Hepatocyte (in vitro differentiated cells): Measurements from ENCODE around the gene MRPL36. TPM values are rescaled to one million over a fixed set of nuclear protein-coding genes. Genes with fewer than 3 reads are reported as not detected.

Experiments
- DNase-seq: peaks from one replicate; pipeline ENCODE4 v3.0.0-alpha.2; 2016; ENCODE audit warnings: low spot score
- H2AFZ ChIP-seq: fragments of 200-600 bp; sonication (generic); 2 replicates; pipeline ENCODE4 v1.6.0; 2016; ENCODE audit warnings: antibody characterized with exemption, mild to moderate bottlenecking
- H3K27ac ChIP-seq: fragments of 200-600 bp; sonication (generic); 2 replicates; pipeline ENCODE4 v1.5.1; 2016; ENCODE audit warnings: mild to moderate bottlenecking
- H3K27me3 ChIP-seq: fragments of 200-600 bp; sonication (generic); 2 replicates; pipeline ENCODE4 v1.6.1; 2016
- H3K36me3 ChIP-seq: fragments of 200-600 bp; sonication (generic); replicated peaks from 2 replicates; pipeline ENCODE4 v1.5.1; 2016; ENCODE audit warnings: low read depth; ENCODE audit not compliant: insufficient read depth
- H3K4me1 ChIP-seq: fragments of 200-600 bp; sonication (generic); 2 replicates; pipeline ENCODE4 v1.5.1; 2016; ENCODE audit warnings: mild to moderate bottlenecking, moderate library complexity; ENCODE audit not compliant: insufficient read depth
- H3K4me2 ChIP-seq: fragments of 200-600 bp; sonication (generic); 2 replicates; pipeline ENCODE4 v1.6.0; 2016
- H3K4me3 ChIP-seq: fragments of 200-600 bp; sonication (generic); 2 replicates; pipeline ENCODE4 v1.5.1; 2016; ENCODE audit warnings: mild to moderate bottlenecking
- H3K79me2 ChIP-seq: fragments of 200-600 bp; sonication (generic); 2 replicates; pipeline ENCODE4 v1.6.0; 2017; ENCODE audit warnings: mild to moderate bottlenecking
- H3K9me2 ChIP-seq: fragments of 200-600 bp; sonication (generic); replicated peaks from 2 replicates; pipeline ENCODE4 v1.6.0; 2017; ENCODE audit warnings: mild to moderate bottlenecking; ENCODE audit not compliant: insufficient read depth
- H3K9me3 ChIP-seq: fragments of 200-600 bp; sonication (generic); 2 replicates; pipeline ENCODE4 v1.5.1; 2016; ENCODE audit warnings: low read depth, mild to moderate bottlenecking
- H4K20me1 ChIP-seq: fragments of 200-600 bp; sonication (generic); 2 replicates; pipeline ENCODE4 v1.6.0; 2016; ENCODE audit warnings: mild to moderate bottlenecking; ENCODE audit not compliant: insufficient read depth, poor library complexity, severe bottlenecking
- EZH2 ChIP-seq: fragments of 200-600 bp; sonication (generic); IDR thresholded peaks from 2 replicates; pipeline ENCODE4 v1.6.1; 2016; ENCODE audit warnings: antibody characterized with exemption, mild to moderate bottlenecking, borderline replicate concordance
- EZH2phosphoT487 ChIP-seq: fragments of 200-600 bp; sonication (generic); IDR thresholded peaks from one replicate; pipeline ENCODE4 v1.6.1; 2018; ENCODE audit warnings: antibody characterized with exemption, mild to moderate bottlenecking, low read depth, moderate library complexity; ENCODE audit not compliant: unreplicated experiment, severe bottlenecking
- WGBS: methylation state at CpG from one replicate; pipeline ENCODE4 v1.1.6; 2016; ENCODE audit warnings: low lambda C conversion rate; ENCODE audit errors: missing lambda C conversion rate; 5-methylcytosine and 5-hydroxymethylcytosine counted together
- polyA plus RNA-seq: library from polyadenylated mRNA; unstranded; fragments of >200 nt; fragmentation: Nextera tagmentation; extraction: Ambion mirVana; gene quantifications from 2 replicates; pipeline ENCODE4 v1.2.1, GENCODE V29; 2016
- total RNA-seq: library from RNA; depleted of rRNA; stranded (reverse); fragments of >200 nt; gene quantifications from 2 replicates; pipeline ENCODE4 v1.2.3, GENCODE V29; 2014
- TF ChIP-seq, protein P1 (sequence below): fragments of 200-600 bp; sonication (generic); IDR thresholded peaks from 2 replicates; pipeline ENCODE4 v1.5.1; 2016; ENCODE audit warnings: antibody characterized with exemption, mild to moderate bottlenecking; ENCODE audit not compliant: poor library complexity

Gene MRPL36
- total and polyA plus RNA-seq, 2 experiments from 2014 or later, result 25.6 to 107 TPM

GRCh38 chr5:1782385-1783215 lies 17.0 kb downstream of the MRPL36 start:
- no peaks in the 10 kb centered on the region for H3K27me3 ChIP-seq
- H3K27ac ChIP-seq, result no peak overlapping the region
- H3K4me2 ChIP-seq, result no peak overlapping the region
- H3K9me3 ChIP-seq, result no peaks in the 10 kb centered on the region
- TF ChIP-seq, protein P1, sequence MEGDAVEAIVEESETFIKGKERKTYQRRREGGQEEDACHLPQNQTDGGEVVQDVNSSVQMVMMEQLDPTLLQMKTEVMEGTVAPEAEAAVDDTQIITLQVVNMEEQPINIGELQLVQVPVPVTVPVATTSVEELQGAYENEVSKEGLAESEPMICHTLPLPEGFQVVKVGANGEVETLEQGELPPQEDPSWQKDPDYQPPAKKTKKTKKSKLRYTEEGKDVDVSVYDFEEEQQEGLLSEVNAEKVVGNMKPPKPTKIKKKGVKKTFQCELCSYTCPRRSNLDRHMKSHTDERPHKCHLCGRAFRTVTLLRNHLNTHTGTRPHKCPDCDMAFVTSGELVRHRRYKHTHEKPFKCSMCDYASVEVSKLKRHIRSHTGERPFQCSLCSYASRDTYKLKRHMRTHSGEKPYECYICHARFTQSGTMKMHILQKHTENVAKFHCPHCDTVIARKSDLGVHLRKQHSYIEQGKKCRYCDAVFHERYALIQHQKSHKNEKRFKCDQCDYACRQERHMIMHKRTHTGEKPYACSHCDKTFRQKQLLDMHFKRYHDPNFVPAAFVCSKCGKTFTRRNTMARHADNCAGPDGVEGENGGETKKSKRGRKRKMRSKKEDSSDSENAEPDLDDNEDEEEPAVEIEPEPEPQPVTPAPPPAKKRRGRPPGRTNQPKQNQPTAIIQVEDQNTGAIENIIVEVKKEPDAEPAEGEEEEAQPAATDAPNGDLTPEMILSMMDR, result no peak
- TF ChIP-seq EZH2phosphoT487, result no peak
- TF ChIP-seq EZH2, result no peak
- no peaks in the 10 kb centered on the region for H3K4me1 ChIP-seq
- H3K36me3 ChIP-seq, result no peaks in the 10 kb centered on the region
- whole genome bisulfite sequencing, result 82% methylated on average over 14 of the region's 14 CpGs
- no peaks in the 10 kb centered on the region for H4K20me1 ChIP-seq
- no peaks in the 10 kb centered on the region for H3K9me2 ChIP-seq
- H3K79me2 ChIP-seq, result no peaks in the 10 kb centered on the region
- DNase-seq, result no peak
- no peak overlapping the region for H3K4me3 ChIP-seq
- H2AFZ ChIP-seq, result no peak overlapping the region

GRCh38 chr5:1781726-1782384 lies 17.8 kb downstream of the MRPL36 start:
- no peaks in the 10 kb centered on the region for H3K36me3 ChIP-seq
- no peak overlapping the region for H3K4me2 ChIP-seq
- no peaks in the 10 kb centered on the region for H4K20me1 ChIP-seq
- no peak overlapping the region for H3K27ac ChIP-seq
- no peak for TF ChIP-seq EZH2phosphoT487
- TF ChIP-seq EZH2, result no peak
- TF ChIP-seq, protein P1, result no peak
- H3K79me2 ChIP-seq, result no peaks in the 10 kb centered on the region
- H3K9me2 ChIP-seq, result no peaks in the 10 kb centered on the region
- 85% methylated on average over 9 of the region's 9 CpGs for WGBS
- no peaks in the 10 kb centered on the region for H3K4me1 ChIP-seq
- no peaks in the 10 kb centered on the region for H3K9me3 ChIP-seq
- no peak overlapping the region for H3K4me3 ChIP-seq
- H3K27me3 ChIP-seq, result no peaks in the 10 kb centered on the region
- no peak overlapping the region for H2AFZ ChIP-seq
- no peak for DNase-seq

GRCh38 chr5:1781107-1781506 lies 18.5 kb downstream of the MRPL36 start:
- Histone ChIP-seq H3K9me3 (no peaks in the 10 kb centered on the region), H3K27ac (no peak overlapping the region), H3K36me3 (no peaks in the 10 kb centered on the region), H3K79me2 (no peaks in the 10 kb centered on the region), H4K20me1 (no peaks in the 10 kb centered on the region), H3K4me2 (no peak overlapping the region), H3K9me2 (no peaks in the 10 kb centered on the region), H2AFZ (no peak overlapping the region), H3K4me1 (no peaks in the 10 kb centered on the region), H3K4me3 (no peak overlapping the region), H3K27me3 (no peaks in the 10 kb centered on the region)
- TF ChIP-seq EZH2, result no peak
- TF ChIP-seq EZH2phosphoT487, result no peak
- TF ChIP-seq, protein P1, result no peak
- WGBS, result 94% methylated on average over 6 of the region's 6 CpGs
- no peak for DNase-seq
